Fibroblast of lung (primary cell): ENCODE measurements around the gene SCIN. TPM values are rescaled to one million over a fixed set of nuclear protein-coding genes. Genes with fewer than 3 reads are reported as not detected.

Experiments used
- DNase-seq, 2 donors: peaks; one replicate each; pipeline versions ENCODE4 v3.0.0 to v3.0.0-alpha.2; 2010; ENCODE audit warnings: low read depth in 2 of 2
- H2AFZ ChIP-seq: 2 replicates; pipeline ENCODE4 v1.5.1; 2012; ENCODE audit warnings: low read length, control low read depth, inconsistent platforms
- H3K27ac ChIP-seq: 2 replicates; pipeline ENCODE4 v1.5.1; 2011; ENCODE audit warnings: low read length, control low read depth; ENCODE audit not compliant: insufficient read depth
- H3K27me3 ChIP-seq: 2 replicates; pipeline ENCODE4 v1.5.1; 2011; ENCODE audit warnings: mild to moderate bottlenecking, low read length; ENCODE audit not compliant: control insufficient read depth, insufficient read depth
- H3K36me3 ChIP-seq: 2 replicates; pipeline ENCODE4 v1.5.1; 2011; ENCODE audit warnings: low read length; ENCODE audit not compliant: control insufficient read depth, insufficient read depth
- H3K4me1 ChIP-seq: 2 replicates; pipeline ENCODE4 v1.5.1; 2011; ENCODE audit warnings: low read length; ENCODE audit not compliant: control insufficient read depth, insufficient read depth; ENCODE audit errors: extremely low read depth
- H3K4me2 ChIP-seq: 2 replicates; pipeline ENCODE4 v1.5.1; 2011; ENCODE audit warnings: low read length, control low read depth; ENCODE audit not compliant: insufficient read depth; ENCODE audit errors: extremely low read depth
- H3K4me3 ChIP-seq, 4 experiments: fragments of 200-600 bp in 1 of 4; sonication (generic) in 1 of 4; replicated peaks in 1 of 4; 2 replicates each; pipeline ENCODE4 v1.5.1; 2011 to 2016; ENCODE audit warnings: low read length in 4 of 4, low read depth in 3 of 4, mild to moderate bottlenecking in 3 of 4, control low read depth in 2 of 4, inconsistent platforms in 1 of 4, mixed read lengths in 1 of 4; ENCODE audit not compliant: insufficient read depth in 1 of 4; ENCODE audit errors: control extremely low read depth in 1 of 4
- H3K79me2 ChIP-seq: 2 replicates; pipeline ENCODE4 v1.5.1; 2012; ENCODE audit warnings: mild to moderate bottlenecking, low read length, inconsistent platforms; ENCODE audit not compliant: control insufficient read depth, insufficient read depth
- H3K9ac ChIP-seq: 2 replicates; pipeline ENCODE4 v1.5.1; 2011; ENCODE audit warnings: mild to moderate bottlenecking, low read length, control low read depth; ENCODE audit not compliant: insufficient read depth
- H3K9me3 ChIP-seq: 2 replicates; pipeline ENCODE4 v1.5.1; 2012; ENCODE audit warnings: low read depth, low read length; ENCODE audit not compliant: control insufficient read depth, insufficient read depth
- H4K20me1 ChIP-seq: 2 replicates; pipeline ENCODE4 v1.5.1; 2011; ENCODE audit warnings: low read length; ENCODE audit not compliant: control insufficient read depth, insufficient read depth; ENCODE audit errors: extremely low read depth
- EZH2 ChIP-seq: IDR thresholded peaks from 2 replicates; pipeline ENCODE4 v1.5.1; 2012; ENCODE audit warnings: low read length, control low read depth, mild to moderate bottlenecking; ENCODE audit errors: missing control alignments
- polyA plus RNA-seq, 2 donors: library from polyadenylated mRNA; depleted of rRNA in 1 of 2; stranded (reverse) in 1 of 2; unstranded in 1 of 2; fragments of >200 nt; gene quantifications; 2 replicates each; pipeline ENCODE4 v1.2.1, GENCODE V29; 2011 to 2012; ENCODE audit warnings: missing spikeins in 1 of 2
- total RNA-seq: library from RNA; depleted of rRNA; stranded (reverse); fragments of >200 nt; gene quantifications from 2 replicates; pipeline ENCODE4 v1.2.1, GENCODE V29; 2014
- TF ChIP-seq, protein P1 (sequence below), 2 donors: IDR thresholded peaks in 1 of 2; conservative IDR thresholded peaks in 1 of 2; 1 replicate in 1 of 2; 2 replicates in 1 of 2; pipeline ENCODE4 v1.5.1; 2011 to 2012; ENCODE audit warnings: low read length in 2 of 2, control low read depth in 1 of 2, inconsistent platforms in 1 of 2, low read depth in 1 of 2, mild to moderate bottlenecking in 1 of 2

SCIN gene
- total and polyA plus RNA-seq, 2 donors (not counting 1 experiment from before 2014, with no cell fraction given): 0.08 to 0.17 TPM

GRCh38 chr7:12586271-12586670, 15.8 kb downstream of the SCIN start:
- DNase-seq: no peak
- TF ChIP-seq, protein P1, sequence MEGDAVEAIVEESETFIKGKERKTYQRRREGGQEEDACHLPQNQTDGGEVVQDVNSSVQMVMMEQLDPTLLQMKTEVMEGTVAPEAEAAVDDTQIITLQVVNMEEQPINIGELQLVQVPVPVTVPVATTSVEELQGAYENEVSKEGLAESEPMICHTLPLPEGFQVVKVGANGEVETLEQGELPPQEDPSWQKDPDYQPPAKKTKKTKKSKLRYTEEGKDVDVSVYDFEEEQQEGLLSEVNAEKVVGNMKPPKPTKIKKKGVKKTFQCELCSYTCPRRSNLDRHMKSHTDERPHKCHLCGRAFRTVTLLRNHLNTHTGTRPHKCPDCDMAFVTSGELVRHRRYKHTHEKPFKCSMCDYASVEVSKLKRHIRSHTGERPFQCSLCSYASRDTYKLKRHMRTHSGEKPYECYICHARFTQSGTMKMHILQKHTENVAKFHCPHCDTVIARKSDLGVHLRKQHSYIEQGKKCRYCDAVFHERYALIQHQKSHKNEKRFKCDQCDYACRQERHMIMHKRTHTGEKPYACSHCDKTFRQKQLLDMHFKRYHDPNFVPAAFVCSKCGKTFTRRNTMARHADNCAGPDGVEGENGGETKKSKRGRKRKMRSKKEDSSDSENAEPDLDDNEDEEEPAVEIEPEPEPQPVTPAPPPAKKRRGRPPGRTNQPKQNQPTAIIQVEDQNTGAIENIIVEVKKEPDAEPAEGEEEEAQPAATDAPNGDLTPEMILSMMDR (conservative IDR thresholded peaks at IDR 0.05 in 1 of 2, IDR thresholded peaks at IDR 0.05 in 1 of 2; ENCODE audit: low read depth in 1 of 2, low read length in 2 of 2): no peak
- TF ChIP-seq EZH2: no peak
- Histone ChIP-seq H3K4me2 (no peak overlapping the region), H3K9me3 (no peaks in the 10 kb centered on the region), H3K27me3 (no peaks in the 10 kb centered on the region), H2AFZ (no peak overlapping the region), H3K9ac (no peak overlapping the region), H3K79me2 (no peaks in the 10 kb centered on the region), H3K4me3 (no peak overlapping the region), H4K20me1 (no peaks in the 10 kb centered on the region), H3K27ac (no peak overlapping the region), H3K4me1 (no peaks in the 10 kb centered on the region), H3K36me3 (no peaks in the 10 kb centered on the region)

DNA sequence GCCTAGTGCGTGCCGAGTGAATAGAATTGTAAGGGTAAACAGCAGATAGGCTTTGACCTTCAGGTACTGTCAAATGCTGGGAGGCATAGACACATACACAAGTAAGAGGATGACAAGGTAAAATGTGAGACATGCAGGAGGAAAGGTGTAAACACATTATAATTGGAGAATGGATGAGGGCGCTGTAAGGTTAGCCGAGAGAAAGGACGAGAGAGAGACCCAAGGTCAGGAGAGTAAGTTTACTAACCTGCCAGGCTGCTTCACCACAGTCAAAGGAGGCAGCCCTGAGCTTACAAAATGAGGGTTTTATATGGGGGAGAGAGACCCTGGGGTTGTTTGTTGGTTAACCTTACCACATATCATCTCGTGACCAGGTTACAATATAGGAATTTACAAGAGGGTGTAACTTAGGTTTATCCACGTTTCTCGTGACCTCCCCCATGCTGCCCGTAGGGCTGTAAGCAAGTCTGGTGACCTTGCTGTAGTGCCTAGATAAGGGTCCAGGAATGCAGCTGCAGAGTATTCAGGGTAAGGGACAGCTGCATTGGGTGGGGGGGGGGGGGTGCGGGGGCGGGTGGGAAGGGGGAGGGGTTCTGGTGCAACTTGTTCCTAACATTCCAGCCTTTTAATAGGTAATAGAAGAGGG, 17.9 kb downstream of the SCIN start:
- H3K9ac ChIP-seq: no peak overlapping the region
- TF ChIP-seq, protein P1 (conservative IDR thresholded peaks at IDR 0.05 in 1 of 2, IDR thresholded peaks at IDR 0.05 in 1 of 2; ENCODE audit: low read depth in 1 of 2, low read length in 2 of 2): no peak
- no peak for TF ChIP-seq EZH2
- no peaks in the 10 kb centered on the region for H3K79me2 ChIP-seq
- DNase-seq: no peak
- no peaks in the 10 kb centered on the region for H3K9me3 ChIP-seq
- H3K27ac ChIP-seq: no peak overlapping the region
- H3K4me1 ChIP-seq: no peaks in the 10 kb centered on the region
- no peaks in the 10 kb centered on the region for H3K36me3 ChIP-seq
- H3K4me2 ChIP-seq: no peak overlapping the region
- H3K4me3 ChIP-seq: no peak overlapping the region
- no peaks in the 10 kb centered on the region for H4K20me1 ChIP-seq
- no peak overlapping the region for H2AFZ ChIP-seq
- H3K27me3 ChIP-seq: no peaks in the 10 kb centered on the region

DNA sequence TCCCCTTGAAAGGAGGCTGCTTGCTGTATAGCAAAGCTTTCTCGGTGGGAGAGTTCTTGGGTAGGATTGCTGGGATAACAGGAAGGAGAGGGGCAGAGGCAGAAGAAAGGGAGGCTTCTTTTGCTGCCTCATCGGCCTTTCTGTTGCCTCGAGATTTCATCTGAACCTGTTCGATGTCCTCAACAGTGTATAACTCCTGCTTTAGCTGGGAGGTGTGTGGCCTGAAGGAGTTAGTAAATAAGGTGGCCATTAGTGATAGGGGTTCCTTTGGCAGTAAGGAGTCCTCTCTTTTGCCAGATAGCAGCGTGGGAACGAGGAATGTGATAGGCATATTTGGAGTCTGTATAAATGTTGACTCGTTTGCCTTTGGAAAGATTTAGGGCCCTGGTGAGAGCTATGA, 20.0 kb downstream of the SCIN start:
- H3K27ac ChIP-seq: no peak overlapping the region
- no peak for TF ChIP-seq EZH2
- TF ChIP-seq, protein P1 (conservative IDR thresholded peaks at IDR 0.05 in 1 of 2, IDR thresholded peaks at IDR 0.05 in 1 of 2; ENCODE audit: low read depth in 1 of 2, low read length in 2 of 2): no peak
- no peaks in the 10 kb centered on the region for H3K36me3 ChIP-seq
- no peak overlapping the region for H3K4me3 ChIP-seq
- no peak for DNase-seq
- H3K79me2 ChIP-seq: no peaks in the 10 kb centered on the region
- H3K27me3 ChIP-seq: no peaks in the 10 kb centered on the region
- H4K20me1 ChIP-seq: no peaks in the 10 kb centered on the region
- no peak overlapping the region for H3K4me2 ChIP-seq
- H3K9me3 ChIP-seq: no peaks in the 10 kb centered on the region
- no peaks in the 10 kb centered on the region for H3K4me1 ChIP-seq
- no peak overlapping the region for H3K9ac ChIP-seq
- H2AFZ ChIP-seq: no peak overlapping the region
